Subcutaneous abdominal adipose tissue (tissue), 5 donors: ENCODE data around the gene ST3GAL5.
A peak's percentile ranks its signal among the peaks of the same experiment; 100 is the strongest.
"Not testable (repeated sequence)": the region's sequence is repeated elsewhere in the genome, so short reads cannot be mapped to it uniquely, and the experiment has no call there.

ENCODE experiments used
- H3K27ac ChIP-seq: one replicate; pipeline ENCODE4 v1.7.0; 2013; ENCODE audit warnings: low read depth, mild to moderate bottlenecking, inconsistent platforms, low read length, moderate library complexity
- H3K27me3 ChIP-seq, 5 donors: one replicate each; pipeline ENCODE4 v1.7.0; 2013; ENCODE audit warnings: low read length in 5 of 5, inconsistent platforms in 1 of 5; ENCODE audit not compliant: control insufficient read depth in 5 of 5, insufficient read depth in 4 of 5
- H3K36me3 ChIP-seq, 5 donors: one replicate each; pipeline ENCODE4 v1.7.0; 2013; ENCODE audit warnings: low read length in 5 of 5; ENCODE audit not compliant: control insufficient read depth in 5 of 5, insufficient read depth in 5 of 5
- H3K4me1 ChIP-seq, 5 donors: one replicate each; pipeline ENCODE4 v1.7.0; 2013; ENCODE audit warnings: low read length in 5 of 5, mild to moderate bottlenecking in 3 of 5, moderate library complexity in 1 of 5; ENCODE audit not compliant: control insufficient read depth in 5 of 5, insufficient read depth in 5 of 5
- H3K4me3 ChIP-seq, 5 donors: one replicate each; pipeline ENCODE4 v1.7.0; 2013; ENCODE audit warnings: low read length in 5 of 5, low read depth in 1 of 5
- H3K9ac ChIP-seq, 5 donors: one replicate each; pipeline ENCODE4 v1.7.0; 2013; ENCODE audit warnings: low read length in 5 of 5, mild to moderate bottlenecking in 4 of 5, moderate library complexity in 3 of 5
- H3K9me3 ChIP-seq, 5 donors: one replicate each; pipeline ENCODE4 v1.7.0; 2013; ENCODE audit warnings: low read length in 5 of 5; ENCODE audit not compliant: control insufficient read depth in 5 of 5
- donor health status: healthy.
- donor health status: healthy.
- donor health status: healthy.
- donor health status: healthy.
- donor health status: healthy.

ST3GAL5 gene

GRCh38 chr2:85886590-85886989 is 2.2 kb downstream of the ST3GAL5 start:
- Histone ChIP-seq H3K36me3 (no peaks in the 10 kb centered on the region), H3K9me3 (no peaks in the 10 kb centered on the region), H3K27ac (peak overlapping the region; percentile 9), H3K9ac (peak overlapping the region in 2 of 5 donors; percentile 69 to 82), H3K27me3 (no peaks in the 10 kb centered on the region), H3K4me1 (peaks cover 3 to 64% (median 47%) of the 10 kb centered on the region in 5 donors), H3K4me3 (peak overlapping the region; percentile 4 to 91 (median 69))

DNA sequence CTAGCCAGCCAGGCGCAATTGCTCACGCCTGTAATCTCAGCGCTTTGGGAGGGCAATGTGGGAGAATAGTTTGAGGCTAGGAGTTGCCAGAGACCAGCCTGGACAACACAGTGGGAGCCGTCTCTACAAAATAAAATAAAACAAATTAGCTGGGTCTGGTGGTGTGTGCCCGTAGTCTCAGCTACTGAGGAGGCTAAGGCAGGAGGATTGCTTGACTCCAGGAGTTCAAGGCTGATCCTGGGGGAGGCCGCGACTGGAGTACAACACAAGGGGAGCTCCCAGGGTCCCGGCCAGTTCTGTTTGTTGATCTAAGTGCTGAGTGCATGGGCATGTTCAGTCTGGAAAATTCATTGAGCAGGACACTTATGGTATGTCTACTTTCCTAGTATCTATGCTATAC is 2.6 kb downstream of the ST3GAL5 start:
- no peaks in the 10 kb centered on the region for H3K9me3 ChIP-seq
- no peaks in the 10 kb centered on the region for H3K36me3 ChIP-seq
- H3K27ac ChIP-seq = no peak overlapping the region
- H3K4me3 ChIP-seq = peak overlapping the region in 1 of 5 donors; percentile 66
- H3K27me3 ChIP-seq = no peaks in the 10 kb centered on the region
- H3K9ac ChIP-seq = no peak overlapping the region
- peaks cover 3 to 64% (median 47%) of the 10 kb centered on the region in 5 donors for H3K4me1 ChIP-seq

GRCh38 chr2:85881781-85882180 is 7.0 kb downstream of the ST3GAL5 start:
- not testable (repeated sequence) for H3K9ac ChIP-seq, H3K9me3 ChIP-seq, H3K27ac ChIP-seq, H3K4me3 ChIP-seq, H3K27me3 ChIP-seq, H3K36me3 ChIP-seq
- H3K4me1 ChIP-seq = peaks cover 1 to 36% (median 21%) of the 10 kb centered on the region in 5 donors

- H3K4me3 ChIP-seq, H3K27ac ChIP-seq, H3K27me3 ChIP-seq, H3K9me3 ChIP-seq, H3K9ac ChIP-seq, H3K36me3 ChIP-seq: not testable (repeated sequence)
- H3K4me1 ChIP-seq = peaks cover 0 to 31% (median 14%) of the 10 kb centered on the region in 5 donors
These were observed 8.0 kb downstream of the ST3GAL5 start for GRCh38 chr2:85880716-85881328.

- H3K9ac ChIP-seq = no peak overlapping the region
- H3K27me3 ChIP-seq = no peaks in the 10 kb centered on the region
- H3K4me1 ChIP-seq = peaks cover 0 to 25% (median 9%) of the 10 kb centered on the region in 5 donors
- peaks cover 0 to 3% (median 0%) of the 10 kb centered on the region in 5 donors for H3K36me3 ChIP-seq
- H3K4me3 ChIP-seq = peak overlapping the region in 1 of 5 donors; percentile 7
- no peaks in the 10 kb centered on the region for H3K9me3 ChIP-seq
- no peak overlapping the region for H3K27ac ChIP-seq
These were observed 9.9 kb downstream of the ST3GAL5 start for GRCh38 chr2:85878719-85879370.

DNA sequence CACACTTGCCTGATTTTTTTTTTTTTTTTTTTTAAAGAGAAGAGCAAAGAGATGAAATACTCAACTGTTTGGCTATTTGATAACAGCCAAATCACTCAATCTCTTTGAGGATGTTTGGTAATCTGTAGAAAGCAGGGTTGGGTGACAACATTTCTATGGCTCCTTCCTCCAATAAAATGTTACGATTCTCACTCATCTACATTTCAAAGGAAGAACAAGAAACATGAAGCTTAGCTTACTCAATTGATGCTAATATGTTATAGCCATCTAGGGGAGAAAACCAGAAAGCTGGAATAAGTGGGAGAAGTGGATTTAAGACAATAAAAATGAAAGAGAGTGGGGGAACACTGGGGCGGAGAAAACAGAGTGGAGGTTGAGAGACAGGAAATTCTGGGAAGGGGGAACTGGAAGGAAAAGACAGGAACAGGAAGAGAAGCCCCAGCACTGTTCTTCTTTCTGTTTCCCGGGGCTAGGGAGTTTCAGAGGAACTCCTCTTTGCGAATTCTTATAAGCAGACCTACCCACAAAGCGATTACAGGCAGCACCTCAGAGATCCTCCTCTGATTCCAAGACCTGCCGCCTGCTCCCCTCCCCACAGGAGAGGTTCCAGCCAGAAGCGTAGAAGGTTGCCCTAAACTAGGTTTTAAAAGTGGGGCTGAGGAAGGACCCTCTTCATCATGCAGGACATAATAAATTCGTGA is 13.3 kb downstream of the ST3GAL5 start:
- Histone ChIP-seq H3K4me3 (peak overlapping the region in 1 of 5 donors; percentile 11), H3K4me1 (peaks cover 0 to 35% (median 20%) of the 10 kb centered on the region in 5 donors)

GRCh38 chr2:85873679-85874078 is 15.1 kb downstream of the ST3GAL5 start:
- Histone ChIP-seq H3K27me3 (no peaks in the 10 kb centered on the region), H3K4me3 (no peak overlapping the region), H3K4me1 (peaks cover 0 to 37% (median 17%) of the 10 kb centered on the region in 5 donors), H3K9me3 (no peaks in the 10 kb centered on the region), H3K36me3 (peaks cover 0 to 5% (median 2%) of the 10 kb centered on the region in 5 donors), H3K27ac (no peak overlapping the region), H3K9ac (no peak overlapping the region)

More for the DNA sequence above, 13.3 kb downstream of the ST3GAL5 start:
- Histone ChIP-seq H3K36me3 (peaks cover 0 to 5% (median 3%) of the 10 kb centered on the region in 5 donors), H3K27ac (no peak overlapping the region), H3K9me3 (no peaks in the 10 kb centered on the region), H3K27me3 (no peaks in the 10 kb centered on the region), H3K9ac (no peak overlapping the region)

- Histone ChIP-seq H3K4me3 (no peak overlapping the region), H3K27me3 (no peaks in the 10 kb centered on the region), H3K4me1 (peaks cover 0 to 37% (median 17%) of the 10 kb centered on the region in 5 donors), H3K9me3 (no peaks in the 10 kb centered on the region), H3K27ac (no peak overlapping the region), H3K36me3 (peaks cover 0 to 5% (median 3%) of the 10 kb centered on the region in 5 donors), H3K9ac (no peak overlapping the region)
These were observed 16.1 kb downstream of the ST3GAL5 start for GRCh38 chr2:85872536-85873161.

DNA sequence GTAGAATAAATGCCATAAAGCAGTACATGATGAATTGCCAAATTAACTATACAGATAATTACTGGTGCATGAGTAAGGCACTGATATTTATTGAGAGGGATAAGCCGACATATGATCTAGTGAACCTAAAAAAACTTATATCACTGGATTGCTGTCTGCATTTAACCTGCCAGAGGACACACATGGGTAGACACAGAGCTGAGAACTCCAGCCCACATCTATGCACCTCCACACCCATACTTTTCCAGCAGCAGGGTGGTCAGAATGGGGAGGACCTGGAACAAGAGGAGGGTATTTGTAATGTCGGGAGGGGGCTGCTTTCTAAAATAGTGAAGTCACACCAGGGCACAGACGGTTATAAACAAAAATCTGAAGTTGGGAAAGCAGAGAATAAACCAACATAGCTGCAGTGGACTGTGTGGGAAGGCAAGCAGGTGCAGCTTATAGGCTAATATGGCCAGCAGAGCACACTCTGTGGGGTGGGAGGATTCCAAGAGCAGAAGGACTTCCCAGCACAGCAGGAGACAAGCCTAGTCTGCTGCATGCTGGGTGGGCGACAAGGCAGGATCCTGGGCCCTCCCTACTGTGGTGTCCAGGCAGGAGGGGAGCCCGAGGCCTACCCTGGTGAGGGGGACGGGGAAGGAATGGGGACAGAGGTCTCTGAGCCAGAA is 17.2 kb downstream of the ST3GAL5 start:
- Histone ChIP-seq H3K4me1 (peaks cover 0 to 37% (median 17%) of the 10 kb centered on the region in 5 donors), H3K27ac (no peak overlapping the region), H3K4me3 (no peak overlapping the region), H3K36me3 (peaks cover 0 to 5% (median 3%) of the 10 kb centered on the region in 5 donors), H3K9ac (no peak overlapping the region), H3K9me3 (no peaks in the 10 kb centered on the region), H3K27me3 (no peaks in the 10 kb centered on the region)
